Measurements from ENCODE around the gene CRACDL. TPM values are rescaled to one million over a fixed set of nuclear protein-coding genes. Genes with fewer than 3 reads are reported as not detected.

CRACDL gene
- total RNA-seq, 1 experiment from 2014 or later = 2.4 TPM

GRCh38 chr2:98803405-98804264 lies 132.4 kb downstream of the CRACDL start:
- no peak for ATAC-seq
- Histone ChIP-seq H3K27ac (ENCODE audit: low read length) (no peak overlapping the region), H3K9me3 (ENCODE audit: control insufficient read depth, insufficient read depth, low read depth, low read length) (no peaks in the 10 kb centered on the region), H3K4me3 (ENCODE audit: low read depth in 2 of 2, low read length in 2 of 2) (no peak overlapping the region), H3K27me3 (ENCODE audit: control insufficient read depth, insufficient read depth, low read length) (peaks cover 2% of the 10 kb centered on the region; the same call in 1 of the 2 replicates), H3K36me3 (ENCODE audit: control insufficient read depth, insufficient read depth, low read length) (no peaks in the 10 kb centered on the region), H3K4me1 (ENCODE audit: control insufficient read depth, insufficient read depth, low read length) (no peaks in the 10 kb centered on the region)
- intact Hi-C loops (cut with micrococcal nuclease; ENCODE audit: unreplicated experiment) = no loop called here
- POLR2A ChIA-PET = no interaction called here
- BruUV-seq (replicated peaks) = no TSS peak
- CTCF ChIA-PET = interaction anchor here (0.6 kb wide), 1 partner anchor 85 kb away, joined by 3 read pairs; no protein-coding TSS in a partner anchor
- DNase-seq (ENCODE audit: low read depth, low spot score) = no peak
- TF ChIP-seq SIN3A (IDR thresholded peaks at IDR 0.05; ENCODE audit: borderline replicate concordance, insufficient read depth, low read depth, low read length) = no peak
- no peak for TF ChIP-seq CTCF (IDR thresholded peaks at IDR 0.05)
- no peak for TF ChIP-seq REST (IDR thresholded peaks at IDR 0.05; ENCODE audit: insufficient read depth in 1 of 2, low read depth in 2 of 2, low read length in 1 of 2)
- no peak for TF ChIP-seq POLR2AphosphoS5 (IDR thresholded peaks at IDR 0.05; ENCODE audit: low read depth, low read length)
- no peak for TF ChIP-seq TCF7L2 (IDR thresholded peaks at IDR 0.05; ENCODE audit: low read depth, low read length)
- in situ Hi-C loops (cut with HindIII; ENCODE audit: low pct_unique_long_range_greater_than_20kb, low sequenced_read_pairs) = no loop called here

GRCh38 chr2:98802344-98802743 lies 133.7 kb downstream of the CRACDL start:
- POLR2A ChIA-PET = no interaction called here
- in situ Hi-C loops (cut with HindIII; ENCODE audit: low pct_unique_long_range_greater_than_20kb, low sequenced_read_pairs) = no loop called here
- no peak for DNase-seq (ENCODE audit: low read depth, low spot score)

More at GRCh38 chr2:98802344-98802743, 133.7 kb downstream of the CRACDL start:
- intact Hi-C loops (cut with micrococcal nuclease; ENCODE audit: unreplicated experiment) = no loop called here
- no peak for ATAC-seq
- TF ChIP-seq CTCF (IDR thresholded peaks at IDR 0.05) (no peak), TCF7L2 (IDR thresholded peaks at IDR 0.05; ENCODE audit: low read depth, low read length) (no peak)
- Histone ChIP-seq H3K9me3 (ENCODE audit: control insufficient read depth, insufficient read depth, low read depth, low read length) (no peaks in the 10 kb centered on the region), H3K4me1 (ENCODE audit: control insufficient read depth, insufficient read depth, low read length) (no peaks in the 10 kb centered on the region), H3K4me3 (ENCODE audit: low read depth in 2 of 2, low read length in 2 of 2) (no peak overlapping the region), H3K36me3 (ENCODE audit: control insufficient read depth, insufficient read depth, low read length) (no peaks in the 10 kb centered on the region), H3K27ac (ENCODE audit: low read length) (no peak overlapping the region), H3K27me3 (ENCODE audit: control insufficient read depth, insufficient read depth, low read length) (peaks cover 2% of the 10 kb centered on the region; the same call in 1 of the 2 replicates)
- CTCF ChIA-PET = interaction anchor here (0.6 kb wide), 1 partner anchor 12 kb away, joined by 7 read pairs; no protein-coding TSS in a partner anchor
- BruUV-seq (replicated peaks) = no TSS peak

Data from Panc1 (cell line).